Neutrophil (primary cell): ENCODE results near the gene TICAM1.
A peak's percentile ranks its signal among the peaks of the same experiment; 100 is the strongest.
"Not testable (repeated sequence)": the region's sequence is repeated elsewhere in the genome, so short reads cannot be mapped to it uniquely, and the experiment has no call there.

Experiments
- H3K27ac ChIP-seq: fragments of 200-600 bp; sonication (generic); 2 replicates; pipeline ENCODE4 v1.5.1; 2016; ENCODE audit warnings: mild to moderate bottlenecking, moderate library complexity
- H3K27me3 ChIP-seq: fragments of 200-600 bp; sonication (generic); 2 replicates; pipeline ENCODE4 v1.6.0; 2016; ENCODE audit warnings: mild to moderate bottlenecking
- H3K36me3 ChIP-seq: fragments of 200-600 bp; sonication (generic); 2 replicates; pipeline ENCODE4 v1.5.1; 2017
- H3K4me1 ChIP-seq, 2 experiments: fragments of 200-600 bp in 1 of 2; sonication (generic) in 1 of 2; 1 replicate in 1 of 2; 2 replicates in 1 of 2; pipeline versions ENCODE4 v1.5.1 to v1.6.1; 2013 to 2016; ENCODE audit warnings: low read depth in 1 of 2, low read length in 1 of 2, mild to moderate bottlenecking in 1 of 2, moderate library complexity in 1 of 2; ENCODE audit not compliant: control insufficient read depth in 1 of 2, insufficient read depth in 1 of 2
- H3K4me3 ChIP-seq, 2 experiments: fragments of 200-600 bp in 1 of 2; sonication (generic) in 1 of 2; 1 replicate in 1 of 2; 2 replicates in 1 of 2; pipeline ENCODE4 v1.5.1; 2013 to 2016; ENCODE audit warnings: low read depth in 1 of 2, low read length in 1 of 2, mild to moderate bottlenecking in 1 of 2, moderate library complexity in 1 of 2
- H3K9me3 ChIP-seq: fragments of 200-600 bp; sonication (generic); 2 replicates; pipeline ENCODE4 v1.5.1; 2016
- TF ChIP-seq, protein P1 (sequence below): fragments of 200-600 bp; sonication (generic); IDR thresholded peaks from 2 replicates; pipeline ENCODE4 v1.5.1; 2016; ENCODE audit warnings: antibody characterized with exemption

TICAM1 gene

DNA sequence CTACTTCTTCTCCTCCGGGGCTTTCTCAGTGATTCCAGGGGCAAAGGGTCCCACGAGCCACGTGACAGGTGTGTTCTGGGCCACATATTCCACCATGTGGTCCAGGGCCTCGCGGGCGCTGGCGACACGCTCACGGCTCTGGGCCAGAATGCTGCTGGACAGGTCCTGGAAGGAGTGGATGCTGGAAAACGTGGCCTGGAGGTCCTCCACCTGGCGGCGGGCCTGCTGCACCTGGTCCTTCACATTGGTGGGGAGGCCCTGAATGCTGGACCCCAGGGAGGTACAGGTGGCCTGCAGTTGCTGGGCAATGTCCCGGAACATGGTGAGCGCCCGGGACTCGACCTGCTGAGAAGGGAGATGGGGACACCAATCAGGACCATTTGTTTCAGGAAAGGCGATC is 7.7 kb upstream of the TICAM1 start:
- Histone ChIP-seq H3K9me3 (no peaks in the 10 kb centered on the region), H3K4me1 (no peaks in the 10 kb centered on the region), H3K27me3 (no peaks in the 10 kb centered on the region), H3K36me3 (peaks cover 74% of the 10 kb centered on the region), H3K4me3 (no peak overlapping the region), H3K27ac (no peak overlapping the region)
- TF ChIP-seq, protein P1, sequence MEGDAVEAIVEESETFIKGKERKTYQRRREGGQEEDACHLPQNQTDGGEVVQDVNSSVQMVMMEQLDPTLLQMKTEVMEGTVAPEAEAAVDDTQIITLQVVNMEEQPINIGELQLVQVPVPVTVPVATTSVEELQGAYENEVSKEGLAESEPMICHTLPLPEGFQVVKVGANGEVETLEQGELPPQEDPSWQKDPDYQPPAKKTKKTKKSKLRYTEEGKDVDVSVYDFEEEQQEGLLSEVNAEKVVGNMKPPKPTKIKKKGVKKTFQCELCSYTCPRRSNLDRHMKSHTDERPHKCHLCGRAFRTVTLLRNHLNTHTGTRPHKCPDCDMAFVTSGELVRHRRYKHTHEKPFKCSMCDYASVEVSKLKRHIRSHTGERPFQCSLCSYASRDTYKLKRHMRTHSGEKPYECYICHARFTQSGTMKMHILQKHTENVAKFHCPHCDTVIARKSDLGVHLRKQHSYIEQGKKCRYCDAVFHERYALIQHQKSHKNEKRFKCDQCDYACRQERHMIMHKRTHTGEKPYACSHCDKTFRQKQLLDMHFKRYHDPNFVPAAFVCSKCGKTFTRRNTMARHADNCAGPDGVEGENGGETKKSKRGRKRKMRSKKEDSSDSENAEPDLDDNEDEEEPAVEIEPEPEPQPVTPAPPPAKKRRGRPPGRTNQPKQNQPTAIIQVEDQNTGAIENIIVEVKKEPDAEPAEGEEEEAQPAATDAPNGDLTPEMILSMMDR: no peak

DNA sequence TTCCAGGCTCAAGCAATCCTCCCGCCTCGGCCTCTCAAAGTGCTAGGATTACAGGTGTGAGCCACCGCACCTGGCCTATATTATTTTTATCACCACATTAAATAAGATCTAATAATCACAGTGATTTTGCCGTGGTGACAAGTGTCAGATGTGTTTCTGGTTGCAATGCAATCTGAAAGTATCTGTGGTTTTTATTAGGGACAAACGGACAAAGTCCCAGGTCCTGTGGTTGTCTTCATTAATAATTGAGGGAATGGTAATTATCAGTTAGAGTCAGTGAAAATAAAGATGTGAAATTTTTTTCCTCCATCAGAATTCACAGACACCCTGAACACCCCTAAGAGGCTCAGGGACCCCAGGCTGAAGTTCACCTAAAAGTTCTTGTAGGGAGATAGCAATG is 1.3 kb upstream of the TICAM1 start:
- peaks cover 15 to 19% of the 10 kb centered on the region in 2 experiments for H3K4me1 ChIP-seq
- no peaks in the 10 kb centered on the region for H3K27me3 ChIP-seq
- TF ChIP-seq, protein P1: no peak
- H3K4me3 ChIP-seq: no peak overlapping the region
- peaks cover 14% of the 10 kb centered on the region for H3K36me3 ChIP-seq
- no peak overlapping the region for H3K27ac ChIP-seq
- no peaks in the 10 kb centered on the region for H3K9me3 ChIP-seq

DNA sequence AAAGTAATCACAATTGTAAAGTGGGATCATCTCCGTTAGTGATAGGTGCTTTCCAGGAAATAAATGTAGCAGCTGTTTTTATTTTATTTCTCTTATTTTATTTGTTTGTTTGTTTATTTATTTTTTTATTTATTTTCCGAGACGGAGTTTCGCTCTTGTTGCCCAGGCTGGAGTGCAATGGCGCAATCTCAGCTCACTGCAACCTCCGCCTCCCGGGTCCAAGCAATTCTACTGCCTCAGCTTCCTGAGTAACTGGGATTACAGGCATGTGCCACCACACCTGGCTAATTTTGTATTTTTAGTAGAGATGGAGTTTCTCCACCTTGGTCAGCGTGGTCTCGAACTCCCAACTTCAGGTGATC is 448 bp upstream of the TICAM1 start:
- Histone ChIP-seq H3K4me1 (peaks cover 15 to 19% of the 10 kb centered on the region in 2 experiments), H3K4me3 (peak overlapping the region; percentile 80 to 89), H3K27ac (peak overlapping the region; percentile 84)
- not testable (repeated sequence) for H3K36me3 ChIP-seq, H3K27me3 ChIP-seq, H3K9me3 ChIP-seq

DNA sequence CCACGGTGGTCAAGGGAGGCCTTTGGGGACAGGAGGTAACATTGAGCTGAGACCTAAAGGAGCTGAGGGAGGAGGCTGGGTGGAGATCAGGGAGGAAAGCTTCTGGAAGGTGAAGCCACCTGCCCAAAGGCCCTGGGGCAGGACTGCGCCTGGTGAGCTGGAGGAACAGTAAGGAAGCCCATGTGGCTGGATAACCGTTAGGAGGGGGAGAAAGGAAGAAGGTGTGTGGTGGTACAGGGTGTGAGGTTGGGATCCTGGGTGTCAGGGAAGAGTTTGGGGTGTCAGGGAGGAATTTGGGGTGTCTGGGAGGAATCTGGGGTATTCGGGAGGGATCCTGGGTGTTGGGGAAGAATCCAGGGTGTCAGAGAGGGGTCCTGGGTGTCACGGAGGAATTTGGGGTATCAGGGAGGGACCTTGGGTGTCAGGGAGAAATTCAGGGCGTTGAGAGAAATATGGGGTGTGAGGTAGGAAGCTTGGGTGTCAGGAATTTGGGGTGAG is 695 bp downstream of the TICAM1 start:
- no peaks in the 10 kb centered on the region for H3K36me3 ChIP-seq
- TF ChIP-seq, protein P1: no peak
- H3K27ac ChIP-seq: peak overlapping the region; percentile 84
- H3K4me1 ChIP-seq: peaks cover 15 to 19% of the 10 kb centered on the region in 2 experiments
- no peaks in the 10 kb centered on the region for H3K9me3 ChIP-seq
- peak overlapping the region; percentile 80 to 89 for H3K4me3 ChIP-seq
- H3K27me3 ChIP-seq: no peaks in the 10 kb centered on the region

DNA sequence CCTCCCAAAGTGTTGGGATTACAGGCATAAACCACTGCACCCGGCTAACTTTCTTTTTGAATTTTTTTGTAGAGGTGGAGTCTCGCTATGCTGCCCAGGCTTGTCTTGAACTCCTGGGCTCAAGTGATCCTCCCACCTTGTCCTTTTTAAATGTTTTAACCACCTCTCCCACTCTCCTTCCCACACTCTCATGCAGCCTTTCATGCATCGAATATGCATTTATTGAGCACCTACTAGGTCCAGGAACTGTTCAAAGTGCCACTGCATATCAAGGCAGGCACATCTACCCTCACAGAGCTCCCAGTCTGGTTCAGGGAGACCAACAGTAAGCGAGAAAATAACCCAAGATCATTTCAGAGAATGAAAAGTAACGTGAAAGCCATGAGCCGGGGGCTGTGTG is 1.2 kb downstream of the TICAM1 start:
- Histone ChIP-seq H3K4me3 (peak overlapping the region in 1 of 2 experiments; percentile 80), H3K27me3 (no peaks in the 10 kb centered on the region), H3K4me1 (peaks cover 15 to 19% of the 10 kb centered on the region in 2 experiments), H3K36me3 (peaks cover 3% of the 10 kb centered on the region), H3K27ac (peak overlapping the region; percentile 84), H3K9me3 (no peaks in the 10 kb centered on the region)
- TF ChIP-seq, protein P1: no peak

DNA sequence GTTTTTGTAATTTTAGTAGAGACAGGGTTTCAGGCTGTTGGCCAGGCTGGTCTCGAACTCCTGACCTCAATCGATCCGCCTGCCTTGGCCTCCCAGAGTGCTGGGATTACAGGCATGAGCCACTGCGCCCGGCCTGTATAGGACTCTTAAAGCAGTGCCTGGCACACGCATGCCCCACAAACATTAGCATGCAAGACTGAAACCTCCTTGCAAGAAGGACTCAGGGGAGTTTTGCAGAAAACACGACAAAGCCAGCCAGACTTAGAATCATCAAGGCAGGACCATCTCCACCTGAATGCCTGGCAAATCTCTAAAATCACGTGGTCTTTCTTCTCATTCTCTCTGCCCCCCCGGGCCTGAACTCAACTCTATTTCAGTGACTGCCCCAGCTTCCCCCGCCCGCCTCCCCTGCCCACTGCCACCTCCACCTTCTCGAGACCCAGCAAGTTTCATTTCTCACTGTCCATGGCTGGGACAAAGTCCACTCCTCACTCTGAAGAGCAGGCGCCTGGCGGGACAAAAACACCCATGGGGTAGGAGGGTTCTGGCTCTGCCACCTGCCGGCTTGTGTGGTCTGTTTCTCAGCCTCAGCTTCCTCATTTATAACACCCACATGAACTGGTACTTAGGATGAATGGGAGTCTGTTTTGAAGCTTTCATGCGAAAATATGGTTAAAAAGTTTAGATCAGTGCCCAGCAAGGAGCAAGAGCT is 2.4 kb downstream of the TICAM1 start:
- peak overlapping the region; percentile 29 for H3K27ac ChIP-seq
- H3K36me3 ChIP-seq: peaks cover 3% of the 10 kb centered on the region
- TF ChIP-seq, protein P1: no peak
- H3K4me1 ChIP-seq: peaks cover 15 to 19% of the 10 kb centered on the region in 2 experiments
- H3K9me3 ChIP-seq: no peaks in the 10 kb centered on the region
- no peak overlapping the region for H3K4me3 ChIP-seq
- H3K27me3 ChIP-seq: no peaks in the 10 kb centered on the region
